ENCODE measurements around the gene ETF1. TPM values are rescaled to one million over a fixed set of nuclear protein-coding genes. Genes with fewer than 3 reads are reported as not detected.

Gene ETF1
- polyA plus RNA-seq, 4 donors: 40.7 to 57.6 (median 53.1) TPM

- WGBS, 3 donors: 53 to 62% (median 59%) methylated on average over 4 of the region's 4 CpGs
- DNase-seq: no peak
- Histone ChIP-seq H3K4me1 (ENCODE audit: control insufficient read depth in 3 of 3, insufficient read depth in 2 of 3, low read depth in 1 of 3, low read length in 2 of 3) (peaks cover 0 to 6% (median 0%) of the 10 kb centered on the region in 3 donors), H3K27ac (ENCODE audit: low read depth in 1 of 3, low read length in 2 of 3) (no peak overlapping the region), H3K27me3 (ENCODE audit: control insufficient read depth in 3 of 3, insufficient read depth in 3 of 3, low read length in 3 of 3) (no peaks in the 10 kb centered on the region), H3K4me3 (ENCODE audit: low read depth in 1 of 3, low read length in 3 of 3) (no peak overlapping the region), H3K36me3 (ENCODE audit: control insufficient read depth in 3 of 3, insufficient read depth in 2 of 3, low read depth in 1 of 3, low read length in 3 of 3) (no peaks in the 10 kb centered on the region), H3K9me3 (ENCODE audit: control insufficient read depth in 2 of 2, insufficient read depth in 1 of 2, low read depth in 1 of 2, low read length in 1 of 2) (no peaks in the 10 kb centered on the region)
- FAIRE-seq: no peak
Measured at GRCh38 chr5:138498376-138498775, 44.7 kb downstream of the ETF1 start.

DNA sequence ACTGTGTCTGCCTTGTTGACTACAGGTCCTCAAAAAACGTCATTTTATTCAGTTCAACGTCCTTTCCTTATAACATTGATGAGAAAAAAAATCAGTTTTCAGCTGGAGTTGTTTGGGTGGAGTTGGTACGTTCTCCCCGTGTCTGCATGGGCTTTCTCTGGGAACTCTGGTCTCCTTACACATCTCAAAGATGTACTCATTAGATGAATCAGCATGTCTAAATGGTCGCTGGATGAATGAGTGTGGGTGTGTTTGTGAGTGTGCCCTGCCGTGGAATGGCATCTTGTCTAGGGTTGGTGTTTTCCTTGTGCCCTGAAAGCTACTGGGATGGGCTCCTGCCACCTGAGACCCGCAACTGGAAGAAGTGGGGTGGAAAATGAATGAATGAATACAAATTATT lies 47.7 kb downstream of the ETF1 start:
- WGBS, 3 donors: 66 to 85% (median 68%) methylated on average over 7 of the region's 7 CpGs
- Histone ChIP-seq H3K9me3 (ENCODE audit: control insufficient read depth in 2 of 2, insufficient read depth in 1 of 2, low read depth in 1 of 2, low read length in 1 of 2) (no peaks in the 10 kb centered on the region), H3K27ac (ENCODE audit: low read depth in 1 of 3, low read length in 2 of 3) (no peak overlapping the region), H3K36me3 (ENCODE audit: control insufficient read depth in 3 of 3, insufficient read depth in 2 of 3, low read depth in 1 of 3, low read length in 3 of 3) (no peaks in the 10 kb centered on the region), H3K4me1 (ENCODE audit: control insufficient read depth in 3 of 3, insufficient read depth in 2 of 3, low read depth in 1 of 3, low read length in 2 of 3) (peaks cover 0 to 23% (median 4%) of the 10 kb centered on the region in 3 donors), H3K4me3 (ENCODE audit: low read depth in 1 of 3, low read length in 3 of 3) (no peak overlapping the region), H3K27me3 (ENCODE audit: control insufficient read depth in 3 of 3, insufficient read depth in 3 of 3, low read length in 3 of 3) (peaks cover 0 to 13% (median 5%) of the 10 kb centered on the region in 3 donors)
- no peak for DNase-seq
- no peak for FAIRE-seq

DNA sequence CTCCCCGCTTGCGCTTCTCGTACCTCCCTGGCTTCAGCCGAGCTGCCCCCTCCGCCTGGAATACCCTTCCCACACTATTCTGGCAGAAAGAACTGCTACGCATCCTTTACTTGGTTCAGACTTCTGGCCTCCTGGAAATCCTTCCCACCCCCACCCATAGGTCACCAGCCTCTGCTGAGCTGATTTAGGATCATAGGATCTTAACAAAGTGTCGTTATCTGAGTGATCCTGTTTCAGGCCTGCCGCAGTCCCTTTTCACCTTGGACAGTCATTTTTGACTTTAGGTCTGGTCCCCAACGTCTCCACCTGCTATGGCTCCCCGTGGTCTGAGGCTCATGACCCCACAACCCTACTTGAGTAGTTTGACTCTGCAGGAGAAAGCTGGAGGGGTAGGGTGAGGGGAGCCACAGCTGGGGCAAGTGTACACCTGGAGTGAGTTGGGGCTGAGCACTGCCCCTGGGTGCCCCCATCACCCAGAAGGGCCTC lies 50.4 kb downstream of the ETF1 start:
- Histone ChIP-seq H3K27me3 (ENCODE audit: control insufficient read depth in 3 of 3, insufficient read depth in 3 of 3, low read length in 3 of 3) (peaks cover 0 to 24% (median 9%) of the 10 kb centered on the region in 3 donors), H3K27ac (ENCODE audit: low read depth in 1 of 3, low read length in 2 of 3) (peak overlapping the region in 2 of 3 donors; percentile 5 to 68), H3K36me3 (ENCODE audit: control insufficient read depth in 3 of 3, insufficient read depth in 2 of 3, low read depth in 1 of 3, low read length in 3 of 3) (no peaks in the 10 kb centered on the region), H3K4me1 (ENCODE audit: control insufficient read depth in 3 of 3, insufficient read depth in 2 of 3, low read depth in 1 of 3, low read length in 2 of 3) (peaks cover 0 to 40% (median 4%) of the 10 kb centered on the region in 3 donors), H3K4me3 (ENCODE audit: low read depth in 1 of 3, low read length in 3 of 3) (peak overlapping the region; percentile 46 to 54 (median 51)), H3K9me3 (ENCODE audit: control insufficient read depth in 2 of 2, insufficient read depth in 1 of 2, low read depth in 1 of 2, low read length in 1 of 2) (no peaks in the 10 kb centered on the region)
- FAIRE-seq (no peak), DNase-seq (no peak)
- WGBS, 3 donors: 37 to 45% (median 37%) methylated on average over 10 of the region's 10 CpGs

GRCh38 chr5:138491669-138492559 lies 51.1 kb downstream of the ETF1 start:
- H3K36me3 ChIP-seq (ENCODE audit: control insufficient read depth in 3 of 3, insufficient read depth in 2 of 3, low read depth in 1 of 3, low read length in 3 of 3): no peaks in the 10 kb centered on the region
- 1 to 4% (median 4%) methylated on average over 63 to 93 of the region's 93 CpGs for WGBS, 3 donors
- FAIRE-seq (no peak), DNase-seq (peak; percentile 75 to 90)
- H3K27ac ChIP-seq (ENCODE audit: low read depth in 1 of 3, low read length in 2 of 3): peak overlapping the region; percentile 5 to 68 (median 23)
- H3K9me3 ChIP-seq (ENCODE audit: control insufficient read depth in 2 of 2, insufficient read depth in 1 of 2, low read depth in 1 of 2, low read length in 1 of 2): no peaks in the 10 kb centered on the region
- peaks cover 0 to 24% (median 9%) of the 10 kb centered on the region in 3 donors for H3K27me3 ChIP-seq (ENCODE audit: control insufficient read depth in 3 of 3, insufficient read depth in 3 of 3, low read length in 3 of 3)
- peaks cover 0 to 40% (median 4%) of the 10 kb centered on the region in 3 donors for H3K4me1 ChIP-seq (ENCODE audit: control insufficient read depth in 3 of 3, insufficient read depth in 2 of 3, low read depth in 1 of 3, low read length in 2 of 3)
- peak overlapping the region; percentile 46 to 54 (median 53) for H3K4me3 ChIP-seq (ENCODE audit: low read depth in 1 of 3, low read length in 3 of 3)

GRCh38 chr5:138491284-138491648 lies 51.8 kb downstream of the ETF1 start:
- 41 to 58% (median 42%) methylated on average over 11 of the region's 11 CpGs for WGBS, 3 donors
- no peak for DNase-seq
- no peak for FAIRE-seq

GRCh38 chr5:138490648-138491283 lies 52.3 kb downstream of the ETF1 start:
- Histone ChIP-seq H3K9me3 (ENCODE audit: control insufficient read depth in 2 of 2, insufficient read depth in 1 of 2, low read depth in 1 of 2, low read length in 1 of 2) (no peaks in the 10 kb centered on the region), H3K27me3 (ENCODE audit: control insufficient read depth in 3 of 3, insufficient read depth in 3 of 3, low read length in 3 of 3) (peaks cover 0 to 24% (median 9%) of the 10 kb centered on the region in 3 donors), H3K36me3 (ENCODE audit: control insufficient read depth in 3 of 3, insufficient read depth in 2 of 3, low read depth in 1 of 3, low read length in 3 of 3) (no peaks in the 10 kb centered on the region), H3K4me1 (ENCODE audit: control insufficient read depth in 3 of 3, insufficient read depth in 2 of 3, low read depth in 1 of 3, low read length in 2 of 3) (peaks cover 0 to 40% (median 4%) of the 10 kb centered on the region in 3 donors), H3K4me3 (ENCODE audit: low read depth in 1 of 3, low read length in 3 of 3) (no peak overlapping the region), H3K27ac (ENCODE audit: low read depth in 1 of 3, low read length in 2 of 3) (no peak overlapping the region)
- FAIRE-seq (no peak), DNase-seq (no peak)
- 78 to 86% (median 79%) methylated on average over 12 of the region's 12 CpGs for WGBS, 3 donors

More at GRCh38 chr5:138491284-138491648, 51.8 kb downstream of the ETF1 start:
- H3K36me3 ChIP-seq (ENCODE audit: control insufficient read depth in 3 of 3, insufficient read depth in 2 of 3, low read depth in 1 of 3, low read length in 3 of 3): no peaks in the 10 kb centered on the region
- peak overlapping the region; percentile 33 to 54 (median 53) for H3K4me3 ChIP-seq (ENCODE audit: low read depth in 1 of 3, low read length in 3 of 3)
- peaks cover 0 to 24% (median 9%) of the 10 kb centered on the region in 3 donors for H3K27me3 ChIP-seq (ENCODE audit: control insufficient read depth in 3 of 3, insufficient read depth in 3 of 3, low read length in 3 of 3)
- no peak overlapping the region for H3K27ac ChIP-seq (ENCODE audit: low read depth in 1 of 3, low read length in 2 of 3)
- peaks cover 0 to 40% (median 4%) of the 10 kb centered on the region in 3 donors for H3K4me1 ChIP-seq (ENCODE audit: control insufficient read depth in 3 of 3, insufficient read depth in 2 of 3, low read depth in 1 of 3, low read length in 2 of 3)
- no peaks in the 10 kb centered on the region for H3K9me3 ChIP-seq (ENCODE audit: control insufficient read depth in 2 of 2, insufficient read depth in 1 of 2, low read depth in 1 of 2, low read length in 1 of 2)

DNA sequence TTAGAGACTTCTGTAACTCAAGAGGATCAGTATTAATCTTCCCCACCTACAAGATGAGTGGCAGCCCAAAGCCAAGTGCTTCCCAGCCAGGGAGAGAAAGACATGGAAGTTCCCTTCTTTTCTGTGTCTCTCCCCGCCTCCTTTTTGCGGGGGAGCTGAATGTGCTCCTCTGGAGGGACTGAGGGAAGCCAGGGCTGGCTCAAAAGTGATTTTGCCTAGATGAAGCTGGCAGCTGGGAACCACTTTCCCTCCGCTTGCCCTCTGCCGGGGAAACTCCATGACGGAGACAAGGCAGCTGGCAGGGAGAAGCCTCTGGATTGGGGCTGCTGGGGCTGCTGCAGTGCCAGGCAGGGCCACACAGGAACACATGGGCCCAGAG lies 53.4 kb downstream of the ETF1 start:
- no peak overlapping the region for H3K27ac ChIP-seq (ENCODE audit: low read depth in 1 of 3, low read length in 2 of 3)
- WGBS, 3 donors: 35 to 66% (median 38%) methylated on average over 5 of the region's 5 CpGs

DNA sequence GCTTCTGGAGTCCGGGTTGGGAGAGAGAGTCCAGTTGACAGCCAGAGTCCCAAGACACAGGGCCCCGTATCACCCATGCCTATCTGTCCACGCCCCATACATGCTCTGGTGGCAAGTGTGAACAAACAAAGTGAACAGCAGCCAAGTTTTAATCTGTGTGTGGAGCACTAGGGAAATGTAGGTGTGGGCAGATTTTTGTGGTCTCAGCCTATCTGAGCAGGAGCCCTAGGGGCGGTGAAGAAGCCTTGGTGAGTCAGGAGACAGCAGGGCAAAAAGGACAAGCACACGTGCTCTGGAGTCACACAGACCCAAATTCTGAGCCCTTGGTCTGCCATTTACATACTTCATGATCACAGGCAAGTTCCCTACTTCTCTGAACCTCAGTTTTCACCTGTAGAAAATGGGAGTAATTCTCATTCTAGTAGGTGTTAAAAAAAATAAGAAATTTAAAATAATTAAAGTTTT lies 54.5 kb downstream of the ETF1 start:
- FAIRE-seq (no peak), DNase-seq (peak in 1 of 2 donors; percentile 61)
- no peaks in the 10 kb centered on the region for H3K9me3 ChIP-seq (ENCODE audit: control insufficient read depth in 2 of 2, insufficient read depth in 1 of 2, low read depth in 1 of 2, low read length in 1 of 2)
- no peak overlapping the region for H3K4me3 ChIP-seq (ENCODE audit: low read depth in 1 of 3, low read length in 3 of 3)
- no peaks in the 10 kb centered on the region for H3K36me3 ChIP-seq (ENCODE audit: control insufficient read depth in 3 of 3, insufficient read depth in 2 of 3, low read depth in 1 of 3, low read length in 3 of 3)
- no peak overlapping the region for H3K27ac ChIP-seq (ENCODE audit: low read depth in 1 of 3, low read length in 2 of 3)
- H3K27me3 ChIP-seq (ENCODE audit: control insufficient read depth in 3 of 3, insufficient read depth in 3 of 3, low read length in 3 of 3): peaks cover 0 to 24% (median 9%) of the 10 kb centered on the region in 3 donors
- 17 to 69% (median 28%) methylated on average over 5 of the region's 5 CpGs for WGBS, 3 donors
- H3K4me1 ChIP-seq (ENCODE audit: control insufficient read depth in 3 of 3, insufficient read depth in 2 of 3, low read depth in 1 of 3, low read length in 2 of 3): peaks cover 0 to 36% (median 4%) of the 10 kb centered on the region in 3 donors

More for the DNA sequence above, 53.4 kb downstream of the ETF1 start:
- no peaks in the 10 kb centered on the region for H3K9me3 ChIP-seq (ENCODE audit: control insufficient read depth in 2 of 2, insufficient read depth in 1 of 2, low read depth in 1 of 2, low read length in 1 of 2)
- H3K4me1 ChIP-seq (ENCODE audit: control insufficient read depth in 3 of 3, insufficient read depth in 2 of 3, low read depth in 1 of 3, low read length in 2 of 3): peaks cover 0 to 40% (median 4%) of the 10 kb centered on the region in 3 donors
- no peak overlapping the region for H3K4me3 ChIP-seq (ENCODE audit: low read depth in 1 of 3, low read length in 3 of 3)
- DNase-seq (no peak), FAIRE-seq (no peak)
- H3K36me3 ChIP-seq (ENCODE audit: control insufficient read depth in 3 of 3, insufficient read depth in 2 of 3, low read depth in 1 of 3, low read length in 3 of 3): no peaks in the 10 kb centered on the region
- H3K27me3 ChIP-seq (ENCODE audit: control insufficient read depth in 3 of 3, insufficient read depth in 3 of 3, low read length in 3 of 3): peaks cover 0 to 24% (median 9%) of the 10 kb centered on the region in 3 donors
